HG03060 (cell line): ENCODE results near the gene DSCAM.
"Not testable (repeated sequence)": the region's sequence is repeated elsewhere in the genome, so short reads cannot be mapped to it uniquely, and the experiment has no call there.

Source experiments
- ATAC-seq: cut with Tn5 transposase; IDR thresholded peaks from one replicate; pipeline ENCODE4 v1.9.1; 2021; ENCODE audit warnings: low read depth, moderate number of reproducible peaks; ENCODE audit not compliant: unreplicated experiment

Gene DSCAM

GRCh38 chr21:40846587-40847411 is at the start of gene DSCAM:
Gene DSCAM (minus strand): TSS chr21:40847158. CDS start chr21:40846661, 497 bp downstream.
- no peak for ATAC-seq

- not testable (repeated sequence) for ATAC-seq
Measured at GRCh38 chr21:40895697-40896096, 48.7 kb upstream of the DSCAM start.

GRCh38 chr21:40886931-40887330 is 40.0 kb upstream of the DSCAM start:
- no peak for ATAC-seq

GRCh38 chr21:40886006-40886405 is 39.0 kb upstream of the DSCAM start:
- no peak for ATAC-seq

- no peak for ATAC-seq
Measured at GRCh38 chr21:40882192-40882915, 35.4 kb upstream of the DSCAM start.

GRCh38 chr21:40881767-40882166 is 34.8 kb upstream of the DSCAM start:
- ATAC-seq, result no peak

GRCh38 chr21:40871099-40871498 is 24.1 kb upstream of the DSCAM start:
- ATAC-seq, result no peak

- ATAC-seq, result no peak
Measured at GRCh38 chr21:40863839-40864238, 16.9 kb upstream of the DSCAM start.

- no peak for ATAC-seq
Measured at GRCh38 chr21:40858517-40858916, 11.6 kb upstream of the DSCAM start.

- ATAC-seq, result no peak
Measured at GRCh38 chr21:40853956-40854688, 7.2 kb upstream of the DSCAM start.

- ATAC-seq, result no peak
Measured at GRCh38 chr21:40852563-40852962, 5.6 kb upstream of the DSCAM start.

- ATAC-seq, result no peak
Measured at GRCh38 chr21:40851749-40852148, 4.8 kb upstream of the DSCAM start.

- no peak for ATAC-seq
Measured at GRCh38 chr21:40850071-40850470, 3.1 kb upstream of the DSCAM start.

- no peak for ATAC-seq
Measured at GRCh38 chr21:40847951-40848350, 993 bp upstream of the DSCAM start.

GRCh38 chr21:40846103-40846502 is 855 bp downstream of the DSCAM start:
- no peak for ATAC-seq

- no peak for ATAC-seq
Measured at GRCh38 chr21:40845441-40845995, 1.4 kb downstream of the DSCAM start.

GRCh38 chr21:40844935-40845334 is 2.0 kb downstream of the DSCAM start:
- ATAC-seq, result no peak

GRCh38 chr21:40842197-40842552 is 4.8 kb downstream of the DSCAM start:
- no peak for ATAC-seq

GRCh38 chr21:40841524-40842196 is 5.3 kb downstream of the DSCAM start:
- no peak for ATAC-seq

- no peak for ATAC-seq
Measured at GRCh38 chr21:40840401-40841125, 6.4 kb downstream of the DSCAM start.
